HG03139 (cell line): ENCODE data around the gene TBC1D3G.
"Not testable (repeated sequence)": the region's sequence is repeated elsewhere in the genome, so short reads cannot be mapped to it uniquely, and the experiment has no call there.

ENCODE experiments used
- ATAC-seq: cut with Tn5 transposase; IDR thresholded peaks from one replicate; pipeline ENCODE4 v1.9.1; 2021; ENCODE audit not compliant: unreplicated experiment

TBC1D3G gene

GRCh38 chr17:36323584-36323983, at the start of gene TBC1D3G:
Gene TBC1D3G, plus strand, starts transcription at chr17:36323884. Its CDS starts 1,528 bp downstream, at chr17:36325412.
- ATAC-seq = not testable (repeated sequence)

GRCh38 chr17:36283256-36283655, 40.4 kb upstream of the TBC1D3G start:
- not testable (repeated sequence) for ATAC-seq

GRCh38 chr17:36284219-36284618, 39.5 kb upstream of the TBC1D3G start:
- ATAC-seq = not testable (repeated sequence)

- ATAC-seq = not testable (repeated sequence)
These were observed 33.6 kb upstream of the TBC1D3G start for GRCh38 chr17:36289965-36290612.

- ATAC-seq = not testable (repeated sequence)
These were observed 28.5 kb upstream of the TBC1D3G start for GRCh38 chr17:36295161-36295560.

- ATAC-seq = not testable (repeated sequence)
These were observed 7.9 kb upstream of the TBC1D3G start for GRCh38 chr17:36315736-36316135.

GRCh38 chr17:36362496-36362895, 38.8 kb downstream of the TBC1D3G start:
- not testable (repeated sequence) for ATAC-seq

GRCh38 chr17:36375938-36376337, 52.3 kb downstream of the TBC1D3G start:
- not testable (repeated sequence) for ATAC-seq
